ENCODE results near the gene CALN1. TPM values are rescaled to one million over a fixed set of nuclear protein-coding genes. Genes with fewer than 3 reads are reported as not detected.
"Not testable (repeated sequence)": the region's sequence is repeated elsewhere in the genome, so short reads cannot be mapped to it uniquely, and the experiment has no call there.

Gene CALN1
- polyA plus RNA-seq, 4 donors: 0.52 to 2.1 (median 1.2) TPM

DNA sequence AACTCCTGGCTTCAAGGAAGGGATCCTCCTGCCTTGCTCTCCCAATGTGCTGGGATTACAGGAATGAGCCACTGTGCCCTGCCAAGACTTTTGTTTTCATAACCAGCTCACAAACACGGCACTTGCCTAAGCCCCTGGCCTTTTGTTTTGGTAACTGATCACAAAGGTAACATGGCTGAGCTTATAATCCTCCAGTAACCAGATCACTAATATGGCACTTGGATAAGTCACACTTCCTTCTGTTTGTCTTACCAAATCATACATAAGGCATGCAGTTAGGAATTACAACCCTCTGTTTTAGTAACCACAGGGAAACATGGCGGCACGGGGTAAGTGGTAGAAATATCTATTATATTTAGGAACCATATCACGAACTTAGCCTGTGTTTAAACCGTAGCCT is 577.1 kb downstream of the CALN1 start:
- no peak for DNase-seq (ENCODE audit: low read depth in 4 of 4, low spot score in 3 of 4)

DNA sequence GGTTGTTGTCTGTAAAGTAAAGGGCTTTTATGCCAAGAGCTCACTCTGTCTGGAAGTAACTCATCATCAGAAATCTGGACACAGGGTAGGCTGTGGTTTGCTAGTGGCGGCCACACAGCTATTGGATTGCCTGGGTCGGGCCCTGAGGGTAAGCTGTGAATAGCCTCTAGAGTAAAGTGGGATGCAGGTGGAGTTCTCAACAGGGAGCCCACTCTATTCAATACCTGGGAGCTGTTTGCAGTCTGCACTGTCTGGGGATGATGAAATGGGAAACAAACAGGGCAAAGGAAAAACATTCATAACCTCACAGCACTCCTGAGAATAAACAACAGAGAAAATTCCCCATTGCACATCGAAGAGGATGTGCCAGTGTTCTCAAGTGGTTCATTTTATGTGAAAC is 582.6 kb downstream of the CALN1 start:
- DNase-seq (ENCODE audit: low read depth in 4 of 4, low spot score in 3 of 4): no peak

DNA sequence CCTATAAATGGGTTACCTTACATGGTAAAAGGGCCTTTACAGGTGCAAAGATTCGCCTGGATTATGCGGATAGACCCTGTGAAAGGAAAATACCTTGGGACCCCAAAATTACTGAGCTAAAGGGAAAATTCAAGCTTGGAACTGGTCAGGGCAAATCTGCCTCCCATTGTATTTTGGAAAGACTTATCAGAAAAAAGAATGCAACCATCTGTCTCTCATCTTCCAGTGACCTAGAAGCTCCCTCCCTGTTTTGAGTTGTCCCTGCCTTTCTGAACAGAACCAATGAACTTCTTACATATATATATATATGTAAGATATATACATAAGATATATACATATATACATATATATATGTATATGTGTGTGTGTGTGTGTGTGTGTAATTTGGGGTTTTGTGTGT is 583.8 kb downstream of the CALN1 start:
- DNase-seq (ENCODE audit: low read depth in 4 of 4, low spot score in 3 of 4): no peak

DNA sequence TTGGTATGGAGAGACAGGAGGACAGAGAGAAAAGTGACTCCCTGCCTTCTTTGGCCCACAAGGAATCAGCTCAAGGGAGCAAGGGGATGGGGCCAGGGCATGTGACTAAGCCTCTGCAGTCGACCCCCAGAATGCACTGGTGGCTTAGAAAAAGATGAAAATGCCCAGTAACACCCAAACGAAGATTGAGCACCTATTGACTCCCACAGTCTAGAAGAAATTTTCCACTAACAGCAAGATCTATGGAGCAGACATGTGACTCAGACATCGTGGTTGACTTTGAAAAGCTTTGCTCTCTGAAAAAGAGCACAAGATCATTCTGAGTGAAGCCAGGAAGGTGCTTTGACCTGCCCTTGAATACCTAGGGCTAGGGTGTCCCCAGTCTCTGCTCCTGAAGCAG is 586.0 kb downstream of the CALN1 start:
- no peak for DNase-seq (ENCODE audit: low read depth in 4 of 4, low spot score in 3 of 4)

DNA sequence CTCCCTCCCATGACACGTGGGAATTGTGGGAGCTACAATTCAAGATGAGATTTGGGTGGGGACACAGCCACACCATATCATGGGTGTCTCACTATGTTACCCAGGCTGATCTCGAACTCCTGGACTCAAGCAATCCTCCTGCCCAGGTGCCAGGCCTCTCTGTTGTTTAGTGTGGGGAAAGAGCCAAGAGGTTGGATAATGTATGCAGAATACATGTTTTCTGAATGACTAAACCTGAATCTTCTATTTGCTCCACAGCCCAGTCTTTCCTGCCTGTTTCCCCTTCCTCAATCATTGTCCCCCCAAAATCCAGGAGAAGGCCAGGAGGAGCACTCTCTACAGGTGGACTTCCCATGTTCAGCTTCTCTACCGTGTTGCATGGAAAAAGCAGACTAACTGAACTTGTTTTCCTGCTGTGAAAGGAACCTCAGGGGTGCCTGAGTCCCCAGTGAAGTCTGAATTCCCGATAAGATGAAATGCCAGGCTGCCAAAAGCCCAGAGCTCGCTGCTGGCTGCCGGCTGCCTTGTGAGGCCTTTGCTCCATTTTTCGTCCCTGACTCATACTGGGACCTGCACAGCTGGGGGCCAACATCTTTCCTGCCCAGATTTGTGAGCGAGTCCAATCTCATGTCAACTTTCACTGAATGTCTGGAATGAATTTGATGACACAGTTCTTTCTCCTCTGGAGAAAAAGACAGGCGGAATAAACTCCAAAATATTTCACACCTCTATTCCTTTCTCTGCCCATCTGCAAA is 588.0 kb downstream of the CALN1 start:
- no peak for DNase-seq (ENCODE audit: low read depth in 4 of 4, low spot score in 3 of 4)

DNA sequence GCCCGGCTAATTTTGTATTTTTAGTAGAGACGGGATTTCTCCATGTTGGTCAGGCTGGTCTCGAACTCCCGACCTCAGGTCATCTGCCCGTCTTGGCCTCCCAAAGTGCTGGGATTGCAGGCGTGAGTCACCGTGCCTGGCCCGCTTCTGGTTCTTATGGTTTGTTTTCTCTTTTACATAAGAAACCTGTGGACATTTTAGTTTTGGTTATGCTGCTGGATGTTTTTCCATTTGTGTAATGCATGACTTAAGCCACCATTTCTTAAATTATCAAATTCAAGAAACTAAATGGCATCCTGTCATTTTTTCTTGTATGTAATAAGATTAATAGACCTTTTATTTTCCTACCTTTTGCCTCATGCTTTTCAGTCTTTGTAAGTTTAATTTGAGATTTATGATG is 589.7 kb downstream of the CALN1 start:
- DNase-seq (ENCODE audit: low read depth in 4 of 4, low spot score in 3 of 4): not testable (repeated sequence)

DNA sequence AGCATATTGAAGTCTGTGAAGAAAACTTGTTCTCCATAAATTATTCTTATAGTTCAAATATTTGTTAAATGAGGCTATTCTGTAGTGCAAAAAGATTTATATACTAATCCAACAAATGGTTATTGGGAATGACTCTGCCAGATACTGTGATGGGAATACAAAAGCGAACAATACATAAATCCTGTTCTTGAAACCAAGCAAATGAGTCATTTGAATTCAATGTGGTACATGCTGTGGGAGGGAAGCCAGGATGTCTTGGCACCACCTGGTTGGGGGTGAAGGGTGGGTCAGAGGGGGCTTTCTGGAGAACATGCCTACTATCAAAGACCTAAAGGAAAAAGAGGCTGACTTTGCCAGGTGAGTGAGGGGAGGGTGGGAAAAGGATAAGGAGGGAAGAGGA is 594.2 kb downstream of the CALN1 start:
- no peak for DNase-seq (ENCODE audit: low read depth in 4 of 4, low spot score in 3 of 4)

DNA sequence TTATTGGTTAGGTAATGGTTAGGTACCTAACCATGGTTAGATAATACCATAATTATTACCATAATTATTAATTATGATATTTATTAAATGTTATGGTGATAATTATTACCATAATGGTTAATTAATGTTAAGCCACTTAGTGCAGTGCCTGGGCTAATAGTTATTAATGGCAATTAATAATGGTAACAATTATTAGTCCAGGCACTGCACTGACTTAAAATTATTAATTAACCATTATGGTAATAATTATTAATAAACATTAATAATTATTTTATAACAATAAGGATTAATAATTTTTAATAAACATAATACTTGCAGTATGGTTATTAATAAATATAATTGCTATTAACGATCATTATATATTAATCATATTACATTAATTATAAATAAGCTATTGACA is 604.0 kb downstream of the CALN1 start:
- no peak for DNase-seq (ENCODE audit: low read depth in 4 of 4, low spot score in 3 of 4)

DNA sequence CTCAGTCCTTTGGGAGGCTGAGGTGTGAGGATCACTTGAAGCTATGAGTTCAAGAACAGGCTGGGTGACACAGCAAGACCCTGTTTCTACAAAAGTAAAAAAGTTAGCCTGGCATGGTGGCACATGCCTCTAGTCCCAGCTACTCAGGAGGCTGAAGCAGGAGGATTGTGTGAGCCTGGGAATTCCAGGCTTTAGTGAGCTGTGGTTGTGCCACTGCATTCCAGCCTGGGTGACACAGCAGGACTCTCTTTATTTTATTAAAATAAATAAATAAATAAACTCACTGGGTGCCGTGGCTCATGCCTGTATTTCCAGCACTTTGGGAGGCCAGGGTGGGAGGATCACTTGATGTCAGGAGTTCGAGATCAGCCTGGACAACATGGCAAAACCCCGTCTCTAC is 607.9 kb downstream of the CALN1 start:
- DNase-seq (ENCODE audit: low read depth in 4 of 4, low spot score in 3 of 4): no peak

DNA sequence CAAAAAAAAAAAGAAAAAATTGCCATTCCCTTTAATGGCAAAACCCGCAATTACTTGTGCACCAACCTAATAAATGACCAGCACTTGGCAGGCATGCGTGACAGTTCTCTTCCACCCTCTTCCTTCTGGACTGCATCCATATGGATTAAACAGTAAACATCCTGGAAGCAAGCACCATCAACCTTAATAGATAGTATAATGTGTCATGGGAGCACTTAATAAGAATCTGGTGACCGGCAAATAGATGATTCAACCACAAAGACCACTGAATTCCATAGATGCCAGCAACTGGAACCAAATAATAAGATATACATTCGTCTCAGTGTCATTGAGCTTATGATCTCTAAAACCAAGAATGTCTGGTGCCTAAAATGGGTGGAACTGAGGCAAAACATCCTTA is 610.2 kb downstream of the CALN1 start:
- DNase-seq (ENCODE audit: low read depth in 4 of 4, low spot score in 3 of 4): no peak

DNA sequence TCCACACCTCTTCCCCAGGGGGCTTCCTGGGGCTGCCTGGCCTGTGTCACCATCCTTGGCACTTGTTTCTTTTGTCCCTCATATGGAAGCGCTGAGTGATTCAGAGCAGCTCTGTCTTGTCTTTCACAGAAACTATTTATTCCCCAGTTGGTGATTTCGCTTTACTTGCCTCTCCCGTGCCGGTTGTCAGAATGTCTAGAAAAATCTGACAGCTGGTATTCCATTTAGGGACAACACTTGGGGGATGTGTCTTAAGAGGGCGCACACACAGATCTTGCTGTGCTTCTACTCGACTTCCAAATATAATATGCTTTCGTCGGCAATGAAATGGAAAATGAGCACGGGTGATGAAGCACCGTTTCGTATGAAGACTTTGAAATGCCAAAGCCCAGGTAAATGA is 611.8 kb downstream of the CALN1 start:
- DNase-seq (ENCODE audit: low read depth in 4 of 4, low spot score in 3 of 4): no peak

DNA sequence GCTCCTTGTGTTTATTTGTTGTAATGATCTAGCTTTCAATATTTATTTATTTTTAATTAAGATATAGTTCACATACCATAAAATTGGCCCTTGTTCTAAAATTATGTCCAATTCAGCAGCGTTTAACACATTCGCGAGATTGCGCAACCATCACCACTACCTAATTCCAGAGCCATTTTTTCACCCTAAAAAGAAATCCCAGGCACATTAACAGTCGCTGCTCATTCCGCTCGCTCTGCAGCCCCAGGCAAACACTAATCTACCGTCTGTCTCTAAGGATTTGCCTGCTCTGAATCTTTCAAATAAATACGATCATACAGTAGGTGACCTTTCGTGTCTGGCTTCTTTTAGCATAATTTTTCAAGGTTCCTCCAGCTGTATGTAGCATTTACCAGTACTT is 616.7 kb downstream of the CALN1 start:
- no peak for DNase-seq (ENCODE audit: low read depth in 4 of 4, low spot score in 3 of 4)

DNA sequence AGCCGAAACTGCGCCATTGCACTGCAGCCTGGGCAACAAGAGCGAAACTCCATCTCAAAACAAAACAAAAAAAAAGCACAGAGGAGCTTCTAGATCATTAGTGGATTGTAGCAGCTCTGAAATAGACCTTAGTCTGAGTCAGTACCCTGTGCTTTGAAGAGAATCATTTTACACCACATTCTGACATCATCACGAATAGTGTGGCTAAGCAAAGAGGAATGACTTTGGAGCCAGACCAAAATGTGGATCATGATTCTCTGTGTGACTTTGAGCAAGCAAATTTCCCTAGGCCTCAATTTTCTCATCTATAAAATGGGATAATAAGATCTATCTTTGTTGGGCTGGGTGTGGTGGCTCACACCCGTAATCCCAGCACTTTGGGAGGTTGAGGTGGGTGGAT is 618.9 kb downstream of the CALN1 start:
- no peak for DNase-seq (ENCODE audit: low read depth in 4 of 4, low spot score in 3 of 4)

DNA sequence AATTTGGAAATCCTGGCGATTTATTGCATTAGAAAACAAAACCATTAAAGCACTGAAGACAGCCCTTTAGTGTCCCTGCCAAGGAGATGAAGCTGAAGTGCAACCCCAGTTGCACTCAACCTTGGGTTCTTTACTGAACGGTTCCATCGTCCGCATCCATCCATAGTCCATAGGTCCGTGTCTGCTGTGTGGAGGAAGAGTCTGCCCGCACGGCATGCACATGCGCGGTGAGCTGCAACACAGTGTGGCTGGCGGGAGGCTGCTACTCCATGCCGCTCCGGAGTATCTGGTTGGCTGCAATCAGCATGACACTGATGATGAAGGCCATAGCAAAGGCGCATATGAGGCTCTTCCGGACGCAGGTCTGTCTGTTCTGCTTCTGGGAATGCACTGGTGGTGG is 624.6 kb downstream of the CALN1 start:
- no peak for DNase-seq (ENCODE audit: low read depth in 4 of 4, low spot score in 3 of 4)

DNA sequence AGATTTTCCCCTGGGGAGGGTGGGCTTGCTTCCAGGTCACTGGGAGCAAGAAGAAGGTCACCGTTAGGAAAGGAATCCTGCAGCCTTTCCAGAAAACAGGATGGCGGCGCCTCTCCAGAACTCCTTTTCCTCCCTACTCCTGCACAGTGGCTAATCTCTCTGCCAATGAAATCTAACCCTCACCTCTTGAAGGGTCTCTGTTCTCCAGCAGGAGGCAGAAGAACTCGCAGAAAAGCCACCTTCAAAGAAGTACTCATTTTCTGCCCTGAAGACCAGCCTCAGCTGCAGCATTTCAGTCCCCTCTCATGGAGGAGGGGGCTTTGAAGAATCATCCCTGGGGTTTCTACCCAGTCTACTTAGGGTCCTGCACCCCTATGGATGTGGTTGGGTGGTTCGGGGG is 626.9 kb downstream of the CALN1 start:
- no peak for DNase-seq (ENCODE audit: low read depth in 4 of 4, low spot score in 3 of 4)

DNA sequence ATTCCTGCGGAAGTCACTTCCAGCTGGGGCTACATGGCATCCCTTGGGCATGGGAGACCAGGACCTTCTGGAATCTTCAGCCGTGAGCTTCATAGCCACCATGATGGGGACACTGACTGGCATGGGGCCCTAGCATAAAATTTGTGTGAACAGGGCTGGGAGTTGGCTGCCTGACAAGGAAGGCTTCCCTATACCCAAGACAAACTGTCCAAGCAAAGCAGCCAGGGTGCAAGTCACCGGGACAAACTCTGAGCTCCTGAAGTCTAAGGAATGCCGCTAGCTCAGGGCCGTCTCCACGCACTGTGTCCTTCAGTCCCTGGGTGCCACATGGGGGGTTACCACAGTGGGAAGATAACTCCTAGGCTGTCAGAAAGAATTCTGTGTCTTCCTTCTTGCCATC is 627.4 kb downstream of the CALN1 start:
- no peak for DNase-seq (ENCODE audit: low read depth in 4 of 4, low spot score in 3 of 4)

DNA sequence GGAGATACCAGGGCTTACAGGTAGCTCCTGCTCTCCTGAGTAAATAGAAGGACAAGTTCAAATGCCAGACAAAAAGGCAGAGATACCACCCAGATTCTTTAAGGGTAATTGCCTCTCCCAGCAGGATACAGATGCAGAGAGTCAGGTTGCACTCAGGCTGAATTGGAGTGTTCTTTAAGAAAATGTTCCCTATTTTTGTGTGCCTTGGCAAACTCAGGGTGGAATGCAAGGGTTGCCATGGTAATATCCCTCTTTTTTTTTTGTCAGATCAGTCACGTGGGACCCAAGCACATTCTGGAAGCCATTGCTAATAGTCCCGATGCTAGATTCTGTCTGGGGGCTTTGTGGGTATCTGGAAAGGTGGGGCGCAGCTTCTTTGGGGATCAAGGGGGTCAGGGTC is 628.0 kb downstream of the CALN1 start:
- no peak for DNase-seq (ENCODE audit: low read depth in 4 of 4, low spot score in 3 of 4)

DNA sequence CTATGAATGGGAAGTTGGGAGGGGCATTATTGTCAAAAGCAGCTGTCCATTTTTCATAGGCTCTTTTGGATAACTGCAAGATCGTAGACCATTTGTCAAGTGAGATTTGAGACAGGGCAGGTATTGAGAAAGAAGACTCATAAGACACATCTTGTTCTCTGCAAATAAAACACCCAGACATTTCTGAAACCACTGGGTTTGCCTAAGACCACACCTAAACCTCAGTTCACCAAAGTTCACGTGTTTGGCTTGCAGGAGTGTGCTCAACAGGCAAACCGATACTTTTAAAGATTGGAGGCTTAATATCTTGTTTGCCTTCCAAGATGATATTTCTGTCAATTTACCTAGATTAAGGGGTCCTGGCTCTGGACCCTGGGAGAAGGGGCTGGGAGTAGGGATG is 628.4 kb downstream of the CALN1 start:
- no peak for DNase-seq (ENCODE audit: low read depth in 4 of 4, low spot score in 3 of 4)

DNA sequence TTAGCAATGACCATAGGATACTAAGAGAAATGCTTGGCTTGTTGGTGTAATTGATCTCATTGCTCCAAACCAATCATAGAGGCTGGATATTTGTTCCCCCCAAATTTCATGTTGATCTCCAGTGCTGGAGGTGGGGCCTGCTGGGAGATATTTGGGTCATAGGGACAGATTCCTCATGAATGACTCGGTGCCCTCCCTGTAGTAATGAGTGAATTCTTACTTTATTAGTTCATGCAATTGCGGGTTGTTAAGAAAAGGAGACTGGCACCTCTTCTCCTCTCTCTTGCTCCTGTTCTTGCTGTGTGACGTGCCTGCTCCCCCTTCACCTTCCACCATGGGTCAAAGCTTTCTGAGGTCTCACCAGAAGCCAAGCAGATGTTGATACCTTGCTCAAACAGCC is 630.1 kb downstream of the CALN1 start:
- DNase-seq (ENCODE audit: low read depth in 4 of 4, low spot score in 3 of 4): no peak

DNA sequence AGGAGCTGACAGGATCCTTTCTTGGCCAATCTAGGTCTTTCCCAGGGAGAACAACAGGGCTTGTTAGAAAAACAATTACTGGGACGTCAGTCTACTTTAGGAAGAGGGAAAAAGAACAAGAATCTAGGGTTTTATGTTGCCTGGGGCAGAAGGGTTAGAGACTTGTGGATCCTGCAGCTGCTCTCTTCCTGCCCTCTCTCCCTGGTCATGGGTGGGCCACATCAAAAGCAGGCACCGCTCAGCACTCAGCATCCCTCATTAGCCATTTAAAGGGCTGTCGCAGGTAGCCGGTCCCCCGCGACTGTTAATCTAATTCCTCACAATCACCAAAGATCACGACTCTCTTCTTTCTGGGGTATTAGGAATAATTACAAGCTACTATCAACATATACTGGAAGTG is 631.9 kb downstream of the CALN1 start:
- no peak for DNase-seq (ENCODE audit: low read depth in 4 of 4, low spot score in 3 of 4)

DNA sequence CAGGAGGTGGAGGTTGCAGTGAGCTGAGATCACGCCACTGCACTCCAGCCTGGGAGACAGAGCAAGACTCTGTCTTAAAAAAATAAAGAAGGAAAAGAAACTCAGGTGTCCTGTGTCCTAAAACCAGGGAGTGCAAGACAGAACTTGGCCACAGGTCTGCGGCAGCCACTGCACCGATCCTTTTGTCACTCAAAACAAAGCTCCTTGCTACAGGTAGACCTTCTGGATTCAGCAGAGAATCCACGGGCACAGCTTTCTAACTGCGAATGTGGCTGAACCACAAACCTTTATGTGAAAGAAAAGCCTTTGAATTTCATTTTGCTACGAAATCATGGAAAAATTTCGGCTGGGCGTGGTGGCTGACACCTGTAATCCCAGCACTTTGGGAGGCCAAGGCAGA is 634.9 kb downstream of the CALN1 start:
- DNase-seq (ENCODE audit: low read depth in 4 of 4, low spot score in 3 of 4): no peak

DNA sequence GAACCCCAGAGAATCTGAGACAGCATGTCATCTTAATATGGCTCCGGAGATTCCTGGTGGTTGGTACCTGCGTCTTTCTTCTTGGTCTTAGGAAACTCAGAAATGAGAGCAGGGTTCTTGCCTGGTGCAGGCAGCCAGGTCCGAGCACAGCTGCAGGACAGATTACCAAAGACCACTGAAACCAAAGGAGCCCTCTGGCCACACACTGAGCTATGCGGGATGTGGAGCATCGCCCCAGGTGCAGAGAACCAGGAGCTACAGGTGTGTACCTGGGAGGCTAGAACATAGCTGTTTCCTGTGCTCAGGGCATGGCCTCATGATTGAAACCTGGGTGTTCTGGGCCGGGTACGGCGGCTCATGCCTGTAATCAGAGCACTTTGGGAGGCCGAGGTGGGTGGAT is 635.4 kb downstream of the CALN1 start:
- no peak for DNase-seq (ENCODE audit: low read depth in 4 of 4, low spot score in 3 of 4)

DNA sequence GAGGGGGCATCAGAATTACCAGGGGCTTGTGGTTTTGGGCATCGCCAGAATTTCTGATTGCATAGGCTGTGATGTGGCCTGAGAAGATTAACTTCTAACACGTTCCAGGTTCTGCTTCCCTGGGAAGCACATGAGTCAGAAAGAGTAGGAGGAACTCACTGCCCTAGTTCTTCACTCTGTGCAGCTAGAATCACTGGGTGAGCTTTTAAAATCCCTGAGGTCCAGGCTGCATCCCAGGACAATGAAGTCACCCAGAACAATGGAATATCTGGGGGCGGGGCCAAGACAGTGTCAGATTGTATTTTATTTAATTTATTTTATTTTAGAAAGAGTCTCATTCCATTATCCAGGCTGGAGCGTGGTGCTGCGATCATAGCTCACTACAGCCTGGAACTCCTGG is 636.5 kb downstream of the CALN1 start:
- no peak for DNase-seq (ENCODE audit: low read depth in 4 of 4, low spot score in 3 of 4)

All from left renal pelvis (tissue), 4 donors.